HG03095 (cell line): Measurements from ENCODE around the gene SART3.
"Not testable (repeated sequence)": the region's sequence is repeated elsewhere in the genome, so short reads cannot be mapped to it uniquely, and the experiment has no call there.

ENCODE experiments used
- ATAC-seq: cut with Tn5 transposase; IDR thresholded peaks from one replicate; pipeline ENCODE4 v1.9.1; 2021; ENCODE audit warnings: moderate library complexity; ENCODE audit not compliant: unreplicated experiment

Gene SART3

DNA sequence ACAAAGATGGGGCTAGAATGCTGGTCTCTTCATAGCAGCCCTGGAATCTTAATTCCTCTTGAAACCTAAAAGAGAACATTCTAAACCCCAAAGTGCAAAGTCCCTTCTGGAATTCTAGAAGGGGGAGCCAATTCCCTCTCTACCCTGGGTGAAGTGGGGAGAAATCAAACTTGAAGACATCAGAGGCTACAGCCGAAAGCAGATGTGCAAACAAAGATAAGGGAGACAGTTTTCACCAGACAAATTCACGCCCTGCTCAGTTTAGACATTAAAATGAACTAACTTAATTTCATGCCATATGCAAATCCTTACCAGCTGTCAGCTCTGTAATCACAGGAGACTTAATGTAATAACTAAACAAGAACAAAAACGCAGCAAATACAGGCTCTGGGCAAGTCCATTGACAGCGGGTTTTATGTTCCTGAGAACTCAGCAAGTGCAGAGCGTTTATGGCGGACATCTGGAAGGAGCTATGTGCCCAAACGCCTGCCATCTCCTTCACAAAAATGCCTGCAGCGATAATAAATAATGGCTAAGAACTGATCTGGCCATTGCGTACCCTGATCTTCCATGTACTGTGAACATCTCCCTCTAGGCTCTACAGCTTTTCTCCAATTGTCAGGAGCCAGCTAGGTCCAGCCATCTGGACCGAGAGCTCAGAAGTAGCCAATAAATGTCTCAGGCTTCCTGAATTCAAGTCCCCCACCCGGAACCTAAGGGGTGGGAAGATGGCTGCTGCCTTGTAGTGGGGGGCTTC lies 65.0 kb downstream of the SART3 start:
- ATAC-seq, result no peak

- no peak for ATAC-seq
Observed at GRCh38 chr12:108495054-108495453, 65.9 kb downstream of the SART3 start.

GRCh38 chr12:108491256-108491655 lies 69.7 kb downstream of the SART3 start:
- ATAC-seq, result no peak

DNA sequence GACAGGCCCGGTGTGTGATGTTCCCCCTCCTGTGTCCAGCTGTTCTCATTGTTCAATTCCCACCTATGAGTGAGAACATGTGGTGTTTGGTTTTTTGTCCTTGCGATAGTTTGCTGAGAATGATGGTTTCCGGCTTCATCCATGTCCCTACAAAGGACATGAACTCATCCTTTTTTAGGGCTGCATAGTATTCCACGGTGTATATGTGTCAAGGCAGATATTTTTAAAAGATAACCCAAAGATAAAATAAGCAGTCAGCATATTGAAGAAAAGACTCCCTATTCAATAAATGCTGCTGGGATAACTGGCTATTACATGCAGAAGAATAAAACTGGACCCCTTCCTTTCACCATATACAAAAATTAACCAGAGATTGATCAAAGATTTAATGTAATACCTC lies 73.9 kb downstream of the SART3 start:
- not testable (repeated sequence) for ATAC-seq

DNA sequence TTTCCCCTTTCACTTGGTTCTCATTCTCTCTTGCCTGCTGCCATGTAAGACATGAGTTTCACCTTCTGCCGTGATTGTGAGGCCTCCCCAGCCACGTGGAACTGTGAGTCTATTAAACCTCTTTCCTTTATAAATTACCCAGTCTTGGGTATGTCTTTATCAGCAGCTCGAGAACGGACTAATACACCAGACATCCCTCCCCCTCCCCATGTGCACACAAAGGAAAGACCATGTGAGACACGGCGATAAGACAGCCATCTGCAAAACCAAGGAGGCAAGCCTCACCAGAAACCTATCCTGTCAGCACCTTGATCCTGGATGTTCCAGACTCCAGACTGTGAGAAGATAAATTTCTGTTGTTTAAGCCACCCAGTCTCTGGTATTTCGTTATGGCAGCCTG lies 75.6 kb downstream of the SART3 start:
- not testable (repeated sequence) for ATAC-seq

DNA sequence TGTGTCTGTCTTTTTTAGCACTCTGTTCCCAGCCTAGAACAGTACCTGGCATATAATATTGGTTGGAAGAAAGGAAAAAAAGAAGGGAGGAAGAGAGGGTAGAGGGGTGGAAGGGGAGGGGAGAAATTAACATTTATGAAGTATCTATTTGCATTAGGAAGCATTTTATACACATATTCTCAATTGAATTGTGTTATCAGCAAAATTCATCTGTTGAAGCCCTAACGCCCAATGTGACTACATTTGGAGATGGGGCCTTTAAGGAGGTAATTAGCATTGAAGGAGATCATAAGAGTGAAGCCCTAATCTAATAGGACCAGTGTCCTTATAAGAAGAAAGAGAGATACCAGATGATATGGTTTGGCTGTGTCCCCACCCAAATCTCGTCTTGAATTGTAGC lies 76.1 kb downstream of the SART3 start:
- no peak for ATAC-seq

DNA sequence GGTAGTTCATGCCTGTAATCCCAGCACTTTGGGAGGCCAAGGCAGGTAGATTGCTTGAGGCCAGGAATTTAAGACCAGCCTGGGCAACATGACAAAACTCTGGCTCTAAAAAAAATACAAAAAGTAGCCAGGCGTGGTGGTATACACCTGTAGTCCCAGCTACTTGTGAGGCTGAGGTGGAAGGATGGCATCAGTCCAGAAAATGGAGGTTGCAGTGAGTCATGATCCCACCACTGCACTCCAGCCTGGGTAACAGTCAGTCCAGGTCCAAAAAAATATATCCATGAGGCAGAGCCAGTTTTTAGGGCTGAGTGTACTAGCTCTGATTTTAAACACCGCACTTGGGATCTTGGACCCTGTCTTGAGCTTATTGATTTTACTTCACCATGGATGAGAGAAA lies 76.5 kb downstream of the SART3 start:
- no peak for ATAC-seq

DNA sequence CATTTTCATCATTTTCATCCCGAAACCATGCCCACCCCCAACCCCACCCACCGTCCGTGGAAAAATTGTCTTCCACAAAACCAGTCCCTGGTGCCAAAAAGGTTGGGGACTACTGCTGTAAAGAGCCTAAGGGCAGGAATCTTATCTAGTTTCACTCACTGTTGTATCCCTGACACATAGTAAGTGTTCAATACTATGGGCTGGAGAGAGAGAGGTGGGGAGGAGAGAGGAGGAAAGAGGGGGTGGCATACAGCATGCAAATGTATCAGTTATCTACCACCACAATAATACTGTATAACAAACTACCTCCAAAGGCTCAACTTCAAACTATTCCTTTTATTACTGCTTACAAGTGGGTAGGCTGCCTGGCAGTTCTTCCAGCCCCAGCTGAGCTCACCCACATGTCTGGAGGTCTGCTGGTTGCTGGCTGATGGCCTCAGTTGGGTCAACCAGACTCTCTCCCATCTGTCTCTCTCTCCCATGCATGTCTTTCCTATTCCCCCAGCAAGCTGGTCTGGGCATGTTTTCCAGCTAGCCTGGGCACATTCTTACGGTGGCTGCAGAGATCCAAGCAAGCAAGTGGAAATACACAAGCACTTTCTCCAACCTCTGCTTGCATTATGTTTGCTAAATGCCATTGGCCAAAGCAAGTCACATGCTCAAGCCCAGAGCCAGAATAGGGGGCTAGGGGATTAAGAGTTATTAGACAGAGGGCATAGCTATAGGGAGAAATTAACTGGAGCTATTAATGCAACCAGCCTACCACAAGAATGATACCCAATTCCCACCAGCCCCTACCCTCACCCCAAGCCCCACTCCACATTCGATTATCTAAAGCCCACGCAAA lies 77.5 kb downstream of the SART3 start:
- no peak for ATAC-seq

DNA sequence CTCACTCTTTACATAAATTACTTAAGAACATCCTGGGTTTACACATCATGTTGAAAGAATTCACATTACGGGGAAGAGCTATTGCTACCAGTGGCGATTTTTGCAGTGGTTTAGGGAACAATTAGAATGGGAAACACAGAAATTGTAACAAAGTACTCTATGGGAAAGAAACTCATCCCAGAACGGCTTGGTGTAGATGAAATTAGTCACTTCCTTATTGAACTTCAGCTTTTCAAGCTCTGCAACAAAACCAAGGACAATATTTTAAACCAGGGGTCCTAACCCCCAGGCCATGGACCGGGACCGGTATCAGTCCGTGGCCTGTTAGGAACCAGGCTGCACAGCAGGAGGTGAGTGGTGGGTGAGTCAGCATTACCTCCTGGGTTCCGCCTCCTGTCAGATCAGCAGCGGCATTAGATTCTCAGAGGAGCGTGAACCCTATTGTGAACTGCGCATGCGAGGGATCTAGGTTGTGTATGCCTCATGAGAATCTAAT lies 78.2 kb downstream of the SART3 start:
- ATAC-seq, result no peak

DNA sequence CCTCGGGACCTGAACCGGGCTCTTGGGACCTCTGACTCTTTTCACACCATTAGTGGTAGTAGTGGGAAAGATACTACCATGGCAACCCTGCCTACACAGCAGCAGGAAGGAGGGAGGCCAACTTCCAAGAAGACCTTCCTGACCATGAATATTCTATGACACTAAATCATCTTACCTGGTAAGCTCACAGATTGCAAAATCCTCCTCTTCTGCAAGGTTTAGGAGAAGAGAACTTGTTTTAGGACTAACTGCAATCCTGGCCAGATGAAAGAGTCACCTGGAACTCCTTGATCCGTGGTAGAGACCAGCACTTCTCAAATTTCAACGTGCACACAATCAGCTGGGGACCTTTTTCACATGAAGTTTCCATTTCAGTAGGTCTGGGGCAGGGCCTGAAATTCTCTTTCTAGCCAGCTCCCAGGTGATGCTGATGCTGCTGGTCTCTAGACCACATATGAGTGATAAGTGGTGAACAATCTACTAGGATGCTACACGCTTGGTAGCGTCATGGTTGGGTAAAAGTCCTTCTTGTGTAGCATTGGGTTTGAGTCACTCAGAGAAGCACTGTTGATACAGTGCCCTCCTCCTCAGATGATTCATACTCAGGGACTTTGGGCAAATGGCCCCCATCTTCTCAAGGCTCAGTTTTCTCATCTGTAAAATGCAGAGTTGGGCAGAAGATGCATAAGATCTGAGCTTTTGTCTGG lies 81.5 kb downstream of the SART3 start:
- ATAC-seq, result no peak

- no peak for ATAC-seq
Observed at GRCh38 chr12:108478611-108479206, 82.3 kb downstream of the SART3 start.

GRCh38 chr12:108477881-108478259 lies 83.1 kb downstream of the SART3 start:
- ATAC-seq, result no peak

DNA sequence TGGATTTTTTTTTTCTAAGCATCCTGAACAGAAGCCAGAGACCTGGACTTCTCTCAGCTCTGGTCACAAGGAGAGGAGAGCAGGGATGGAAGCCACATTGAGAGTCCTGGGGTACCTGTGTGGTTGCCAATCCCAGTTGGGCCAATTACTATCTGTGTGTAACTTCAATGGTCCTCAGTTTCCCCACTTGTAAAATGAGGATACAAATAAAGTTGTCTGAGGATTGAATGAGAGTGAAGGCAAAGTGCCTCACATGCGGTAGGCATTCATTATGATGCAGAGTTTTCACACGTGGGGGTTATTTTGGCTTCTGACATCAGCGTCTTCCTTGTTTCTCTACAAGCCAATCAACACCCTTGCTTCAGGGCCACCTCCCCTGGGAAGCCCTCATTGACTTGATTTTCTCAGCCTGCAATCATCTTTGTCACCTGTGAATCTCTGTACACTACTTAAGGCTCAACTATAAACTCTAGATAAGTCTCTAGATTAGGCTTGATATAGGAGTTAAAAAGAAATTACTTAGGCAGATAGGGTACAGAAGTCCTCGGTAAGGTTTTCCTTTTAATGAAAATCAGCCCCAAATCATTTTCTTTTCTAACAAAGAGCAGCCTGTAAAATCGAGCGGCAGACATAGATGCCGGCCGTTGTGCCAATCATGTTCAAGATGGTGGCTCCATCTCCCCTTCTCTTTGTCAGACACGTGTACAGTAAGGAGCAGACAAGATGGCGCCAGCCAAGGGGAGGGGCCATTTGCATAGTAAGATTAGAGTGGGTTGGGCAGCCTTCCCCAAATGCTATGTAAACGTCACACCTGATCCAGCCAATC lies 83.7 kb downstream of the SART3 start:
- no peak for ATAC-seq

- no peak for ATAC-seq
Observed at GRCh38 chr12:108475396-108475795, 85.6 kb downstream of the SART3 start.

- ATAC-seq, result no peak
Observed at GRCh38 chr12:108473400-108474055, 87.4 kb downstream of the SART3 start.
